ENCODE results near the gene ACTA1. TPM values are rescaled to one million over a fixed set of nuclear protein-coding genes. Genes with fewer than 3 reads are reported as not detected.

ACTA1 gene
- total and polyA plus RNA-seq, 2 of the 8 experiments (the other 6 are each of a cell fraction or from before 2014, with no cell fraction given) = 23.5 to 58.2 TPM

DNA sequence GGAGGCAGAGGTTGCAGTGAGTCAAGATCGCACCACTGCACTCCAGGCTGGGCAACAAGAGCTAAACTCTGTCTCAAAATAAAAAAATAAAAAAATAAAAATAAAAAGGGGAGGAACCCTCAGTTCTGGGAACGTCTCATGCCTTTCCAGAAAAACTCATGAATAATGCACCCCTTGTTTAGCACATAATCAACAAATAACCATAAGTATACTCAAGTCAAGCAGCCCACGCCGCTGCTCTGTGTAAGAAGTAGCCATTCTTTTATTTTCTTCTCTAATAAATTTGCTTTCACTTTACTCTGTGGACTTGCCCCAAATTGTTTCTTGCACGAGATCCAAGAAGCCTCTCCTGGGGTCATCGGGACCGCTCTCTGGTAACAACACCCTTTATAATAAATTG lies 14.5 kb upstream of the ACTA1 start:
- no peak overlapping the region for H3K4me2 ChIP-seq (ENCODE audit: insufficient read depth in 1 of 2, low read depth in 2 of 2, low read length in 2 of 2)
- no peak overlapping the region for H2AK5ac ChIP-seq (ENCODE audit: low read depth, low read length)
- no peaks in the 10 kb centered on the region for H3K79me2 ChIP-seq (ENCODE audit: control insufficient read depth in 1 of 2, insufficient read depth in 2 of 2, low read length in 2 of 2)
- peaks cover 2 to 34% (median 18%) of the 10 kb centered on the region in 4 experiments; a peak in 7 of 8 replicates for H3K36me3 ChIP-seq (ENCODE audit: control insufficient read depth in 2 of 4, insufficient read depth in 4 of 4, low read length in 3 of 4)
- no peak overlapping the region for H2BK20ac ChIP-seq (ENCODE audit: low read length)
- no peak overlapping the region for H3K14ac ChIP-seq (ENCODE audit: insufficient read length)
- CTCF ChIA-PET (ENCODE audit: partially characterized antibody) = interaction anchor here (0.6 to 2.4 kb wide), 4 partner anchors 11 to 190 kb away, joined by 3 to 9 read pairs (median 4); no protein-coding TSS in a partner anchor
- no peak overlapping the region for H3K27ac ChIP-seq (ENCODE audit: low read depth, low read length)
- H3K4ac ChIP-seq (replicated peaks; ENCODE audit: insufficient read length, low read depth, low read length) = no peak overlapping the region
- H3K23me2 ChIP-seq (ENCODE audit: low read depth, low read length) = no peaks in the 10 kb centered on the region
- no peak overlapping the region for H4K8ac ChIP-seq (ENCODE audit: extremely low read depth, insufficient read depth, low read length)
- no peaks in the 10 kb centered on the region for H3K9me3 ChIP-seq (ENCODE audit: insufficient read depth in 2 of 2, low read depth in 1 of 2, low read length in 1 of 2)
- H2BK120ac ChIP-seq (replicated peaks; ENCODE audit: low read depth, low read length) = no peak overlapping the region
- no peaks in the 10 kb centered on the region for H4K20me1 ChIP-seq (replicated peaks in 1 of 2; ENCODE audit: control insufficient read depth in 1 of 2, insufficient read depth in 2 of 2, low read length in 2 of 2)
- H2AFZ ChIP-seq (ENCODE audit: low read length) = no peak overlapping the region
- H3K9ac ChIP-seq (replicated peaks in 1 of 4; ENCODE audit: extremely low read depth in 1 of 4, low read depth in 3 of 4, low read length in 3 of 4) = no peak overlapping the region
- H3K56ac ChIP-seq (replicated peaks; ENCODE audit: insufficient read length, low read depth, low read length) = no peak overlapping the region
- no peak overlapping the region for H2BK15ac ChIP-seq (ENCODE audit: low read length)
- H4K91ac ChIP-seq (replicated peaks; ENCODE audit: insufficient read length, low read length) = no peak overlapping the region
- H2BK12ac ChIP-seq (ENCODE audit: low read depth, low read length) = no peak overlapping the region
- DNase-seq (ENCODE audit: low read depth in 1 of 2, low spot score in 2 of 2) (no peak), FAIRE-seq (no peak)
- H3K4me1 ChIP-seq (replicated peaks in 1 of 4; ENCODE audit: control insufficient read depth in 3 of 4, insufficient read depth in 4 of 4, low read length in 3 of 4) = no peaks in the 10 kb centered on the region
- no peaks in the 10 kb centered on the region for H3K79me1 ChIP-seq (ENCODE audit: low read depth, low read length)
- no peak overlapping the region for H4K5ac ChIP-seq (ENCODE audit: insufficient read length, low read depth, low read length)
- no peak overlapping the region for H3K4me3 ChIP-seq (ENCODE audit: extremely low read depth in 1 of 4, insufficient read depth in 2 of 4, low read depth in 3 of 4, low read length in 4 of 4)
- H3K27me3 ChIP-seq (replicated peaks in 1 of 4; ENCODE audit: control insufficient read depth in 3 of 4, extremely low read depth in 1 of 4, insufficient read depth in 3 of 4, low read length in 3 of 4) = peaks cover 0 to 1% (median 0%) of the 10 kb centered on the region in 4 experiments; a peak in 1 of 7 replicates
- no peak overlapping the region for H3K18ac ChIP-seq (ENCODE audit: extremely low read depth, low read length)
- POLR2A ChIA-PET (ENCODE audit: partially characterized antibody) = no interaction called here
- H2BK5ac ChIP-seq (ENCODE audit: low read depth, low read length) = no peak overlapping the region
- TF ChIP-seq CHD1 (IDR thresholded peaks at IDR 0.05; ENCODE audit: low read depth, low read length) = no peak
- no peak for TF ChIP-seq BRCA1 (IDR thresholded peaks at IDR 0.05; ENCODE audit: low read depth, low read length)
- TF ChIP-seq PHF8 (conservative IDR thresholded peaks at IDR 0.05; ENCODE audit: low read depth, low read length) = no peak
- no peak for TF ChIP-seq FOSL1 (IDR thresholded peaks at IDR 0.05; ENCODE audit: insufficient read depth, low read depth, low read length)
- TF ChIP-seq TCF12 (IDR thresholded peaks at IDR 0.05; ENCODE audit: low read depth, low read length) = no peak
- 90% methylated on average over 7 of the region's 7 CpGs; no CpG with 5 or more reads in 1 of the 2 experiments for WGBS, 2 experiments (ENCODE audit: extremely low coverage in 1 of 2, insufficient coverage in 1 of 2, insufficient read length in 1 of 2, insufficient replicate concordance in 2 of 2, low coverage in 1 of 2, low lambda C conversion rate in 2 of 2, missing lambda C conversion rate in 1 of 2)
- H3K23ac ChIP-seq (ENCODE audit: insufficient read length) = no peak overlapping the region

All from H1 (cell line).